Body of pancreas (tissue), 4 donors: ENCODE results near the gene TOP1. TPM values are rescaled to one million over a fixed set of nuclear protein-coding genes. Genes with fewer than 3 reads are reported as not detected.
"Not testable (repeated sequence)": the region's sequence is repeated elsewhere in the genome, so short reads cannot be mapped to it uniquely, and the experiment has no call there.

Source experiments
- ATAC-seq: fragments of 150-250 bp; one replicate; pipeline ENCODE4 v1.9.1; 2016
- DNase-seq, 4 donors: peaks; one replicate each; pipeline ENCODE4 v3.0.0-alpha.2; 2019
- H3K27ac ChIP-seq, 4 donors: fragments of 200-600 bp; sonication (generic); 1 replicate in 3 of 4; 2 replicates in 1 of 4; pipeline versions ENCODE4 v1.5.1 to v1.6.1; 2016 to 2019; ENCODE audit warnings: mild to moderate bottlenecking in 1 of 4, mixed read lengths in 1 of 4, moderate library complexity in 1 of 4
- H3K27me3 ChIP-seq, 2 donors: fragments of 200-600 bp; sonication (generic); one replicate each; pipeline ENCODE4 v1.6.0; 2016; ENCODE audit warnings: mild to moderate bottlenecking in 1 of 2
- H3K36me3 ChIP-seq, 2 donors: fragments of 200-600 bp; sonication (generic); replicated peaks in 1 of 2; 2 replicates each; pipeline ENCODE4 v1.5.1; 2016; ENCODE audit warnings: low read depth in 2 of 2; ENCODE audit not compliant: insufficient read depth in 1 of 2
- H3K4me1 ChIP-seq: fragments of 200-600 bp; sonication (generic); one replicate; pipeline ENCODE4 v1.6.0; 2016
- H3K4me3 ChIP-seq, 2 donors: fragments of 200-600 bp; sonication (generic); 1 replicate in 1 of 2; 2 replicates in 1 of 2; pipeline ENCODE4 v1.5.1; 2016 to 2019
- H3K9me3 ChIP-seq, 3 donors: fragments of 200-600 bp; sonication (generic); 1 replicate in 2 of 3; 2 replicates in 1 of 3; pipeline ENCODE4 v1.5.1; 2016
- CTCF ChIP-seq, 7 experiments: fragments of 450-650 bp in 4 of 7; fragments of 200-600 bp in 3 of 7; sonication (generic) in 3 of 7; IDR thresholded peaks; one replicate each; pipeline ENCODE4 v1.5.1; 2016 to 2019; ENCODE audit warnings: antibody characterized with exemption in 7 of 7
- POLR2A ChIP-seq, 3 donors: fragments of 450-650 bp; IDR thresholded peaks; one replicate each; pipeline ENCODE4 v1.6.1; 2016; ENCODE audit warnings: antibody characterized with exemption in 3 of 3, mild to moderate bottlenecking in 2 of 3
- WGBS, 2 donors: methylation state at CpG; one replicate each; pipeline ENCODE4 v1.1.5; 2017; 5-methylcytosine and 5-hydroxymethylcytosine counted together
- intact Hi-C: fragments of 100-400 bp; cut with DNase I; formaldehyde crosslinking; loops from one replicate; pipeline ENCODE4 v1.15.1; 2023
- total RNA-seq, 2 donors: library from RNA; depleted of rRNA; stranded (reverse); fragments of >200 nt; gene quantifications; one replicate each; pipeline ENCODE4 v1.1.0, GENCODE V29; 2016

TOP1 gene
- total RNA-seq, 2 donors from 2014 or later, result 12.2 to 18.5 TPM

- H3K4me3 ChIP-seq, result no peak overlapping the region
- DNase-seq, result no peak
These were observed 97.2 kb downstream of the TOP1 start for GRCh38 chr20:41125530-41126457.

GRCh38 chr20:41126719-41127118 lies 98.1 kb downstream of the TOP1 start:
- Histone ChIP-seq H3K27ac (no peak overlapping the region), H3K27me3 (no peaks in the 10 kb centered on the region), H3K4me3 (no peak overlapping the region), H3K4me1 (no peaks in the 10 kb centered on the region), H3K9me3 (no peaks in the 10 kb centered on the region), H3K36me3 (peaks cover 12 to 15% of the 10 kb centered on the region in 2 donors)
- DNase-seq (no peak), ATAC-seq (no peak)
- WGBS, 2 donors, result 94 to 97% methylated on average over 3 of the region's 3 CpGs
- TF ChIP-seq POLR2A (IDR thresholded peaks at IDR 0.05), result no peak
- no peak for TF ChIP-seq CTCF (IDR thresholded peaks at IDR 0.05)
- intact Hi-C loops, result no loop called here

More at GRCh38 chr20:41125530-41126457, 97.2 kb downstream of the TOP1 start:
- 80 to 86% methylated on average over 6 of the region's 6 CpGs for WGBS, 2 donors
- intact Hi-C loops, result no loop called here
- Histone ChIP-seq H3K36me3 (peaks cover 12 to 15% of the 10 kb centered on the region in 2 donors), H3K27me3 (no peaks in the 10 kb centered on the region), H3K27ac (no peak overlapping the region), H3K9me3 (no peaks in the 10 kb centered on the region), H3K4me1 (no peaks in the 10 kb centered on the region)
- TF ChIP-seq CTCF (IDR thresholded peaks at IDR 0.05) (no peak), POLR2A (IDR thresholded peaks at IDR 0.05) (no peak)
- no peak for ATAC-seq

GRCh38 chr20:41128317-41128716 lies 99.7 kb downstream of the TOP1 start:
- DNase-seq, H3K27ac ChIP-seq, H3K27me3 ChIP-seq, H3K4me3 ChIP-seq, H3K36me3 ChIP-seq, H3K4me1 ChIP-seq, H3K9me3 ChIP-seq, ATAC-seq, intact Hi-C loops: not testable (repeated sequence)
- no CpG with 5 or more reads among the region's 3 CpGs for WGBS, 2 donors

GRCh38 chr20:41131594-41132387 lies 103.2 kb downstream of the TOP1 start:
- Histone ChIP-seq H3K27ac (no peak overlapping the region), H3K9me3 (no peaks in the 10 kb centered on the region), H3K4me1 (peaks cover 6% of the 10 kb centered on the region), H3K36me3 (no peaks in the 10 kb centered on the region), H3K27me3 (no peaks in the 10 kb centered on the region), H3K4me3 (no peak overlapping the region)
- 51 to 78% methylated on average over 5 of the region's 5 CpGs for WGBS, 2 donors
- DNase-seq (no peak), ATAC-seq (no peak)
- TF ChIP-seq CTCF (IDR thresholded peaks at IDR 0.05) (no peak), POLR2A (IDR thresholded peaks at IDR 0.05) (no peak)
- intact Hi-C loops, result no loop called here

DNA sequence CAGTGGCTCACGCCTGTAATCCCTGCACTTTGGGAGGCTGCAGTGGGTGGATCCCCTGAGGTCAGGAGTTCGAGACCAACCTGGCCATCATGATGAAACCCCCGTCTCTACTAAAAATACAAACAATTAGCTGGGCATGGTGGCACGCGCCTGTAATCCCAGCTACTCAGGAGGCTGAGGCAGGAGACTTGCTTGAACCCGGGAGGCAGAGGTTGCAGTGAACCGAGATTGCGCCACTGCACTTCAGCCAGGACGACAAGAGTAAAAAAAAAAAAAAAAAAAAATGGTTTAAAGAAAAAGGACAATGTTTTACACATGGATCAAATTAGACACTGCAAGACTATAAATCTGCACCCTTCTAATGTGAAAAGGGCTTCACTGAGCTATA lies 103.8 kb downstream of the TOP1 start:
- H3K4me3 ChIP-seq, H3K27ac ChIP-seq, ATAC-seq, H3K4me1 ChIP-seq, H3K36me3 ChIP-seq, H3K9me3 ChIP-seq, H3K27me3 ChIP-seq, DNase-seq, intact Hi-C loops: not testable (repeated sequence)
- 76 to 79% methylated on average over 9 of the region's 9 CpGs for WGBS, 2 donors
